ENCODE measurements around the gene PRC1. TPM values are rescaled to one million over a fixed set of nuclear protein-coding genes. Genes with fewer than 3 reads are reported as not detected.

The PRC1 gene
- total RNA-seq, 4 donors from 2014 or later, result 4.0 to 5.8 (median 4.6) TPM

- H3K9me3 ChIP-seq, result no peaks in the 10 kb centered on the region
- peak overlapping the region; percentile 62 to 75 (median 68) for H3K4me3 ChIP-seq
- H3K36me3 ChIP-seq, result peaks cover 14 to 45% (median 34%) of the 10 kb centered on the region in 4 donors
- WGBS, result 22% methylated on average over 3 of the region's 63 CpGs
- TF ChIP-seq CTCF (IDR thresholded peaks at IDR 0.05) (no peak), POLR2AphosphoS5 (IDR thresholded peaks at IDR 0.05) (no peak), POLR2A (IDR thresholded peaks at IDR 0.05; ENCODE audit: low read depth) (no peak), EP300 (IDR thresholded peaks at IDR 0.05) (no peak)
- intact Hi-C loops (cut with DNase I), result loop anchor here (2.0 to 10.0 kb wide), 4 partner anchors 35 to 312 kb away; partner anchors contain the start of genes PRC1 and VPS33B
- no peak for DNase-seq (ENCODE audit: extremely low spot score)
- no peaks in the 10 kb centered on the region for H3K27me3 ChIP-seq
- peaks cover 38 to 64% (median 57%) of the 10 kb centered on the region in 4 donors for H3K4me1 ChIP-seq
- peak overlapping the region; percentile 80 to 82 (median 81) for H3K27ac ChIP-seq (replicated peaks in 1 of 4)
Measured at GRCh38 chr15:90957031-90957790, 37.1 kb downstream of the PRC1 start.

- intact Hi-C loops (cut with DNase I), result loop anchor here (2.0 to 10.0 kb wide), 4 partner anchors 36 to 312 kb away; partner anchors contain the start of genes PRC1 and VPS33B
- peaks cover 38 to 64% (median 57%) of the 10 kb centered on the region in 4 donors for H3K4me1 ChIP-seq
Measured at GRCh38 chr15:90956274-90957030, 37.9 kb downstream of the PRC1 start.

GRCh38 chr15:90955624-90956273, 38.6 kb downstream of the PRC1 start:
- no peak for TF ChIP-seq POLR2A (IDR thresholded peaks at IDR 0.05; ENCODE audit: low read depth)
- TF ChIP-seq EP300 (IDR thresholded peaks at IDR 0.05), result no peak
- H3K4me1 ChIP-seq, result peaks cover 36 to 60% (median 56%) of the 10 kb centered on the region in 4 donors
- H3K9me3 ChIP-seq, result no peaks in the 10 kb centered on the region
- DNase-seq (ENCODE audit: extremely low spot score), result no peak
- no peaks in the 10 kb centered on the region for H3K27me3 ChIP-seq
- peak overlapping the region; percentile 61 to 80 (median 74) for H3K4me3 ChIP-seq
- peak overlapping the region in 3 of 4 donors; percentile 80 to 96 (median 91) for H3K27ac ChIP-seq (replicated peaks in 1 of 4)
- peaks cover 27 to 45% (median 36%) of the 10 kb centered on the region in 4 donors for H3K36me3 ChIP-seq
- intact Hi-C loops (cut with DNase I), result loop anchor here (2.0 to 10.0 kb wide), 4 partner anchors 37 to 313 kb away; partner anchors contain the start of genes PRC1 and VPS33B
- 82% methylated on average over 19 of the region's 20 CpGs for WGBS

More at GRCh38 chr15:90956274-90957030, 37.9 kb downstream of the PRC1 start:
- WGBS, result 8% methylated on average over 29 of the region's 56 CpGs
- H3K9me3 ChIP-seq, result no peaks in the 10 kb centered on the region
- TF ChIP-seq POLR2A (IDR thresholded peaks at IDR 0.05; ENCODE audit: low read depth) (no peak), CTCF (IDR thresholded peaks at IDR 0.05) (peak in 2 of 3 experiments; percentile 87 to 96), POLR2AphosphoS5 (IDR thresholded peaks at IDR 0.05) (peak; percentile 11 to 28), EP300 (IDR thresholded peaks at IDR 0.05) (no peak)
- peaks cover 21 to 45% (median 34%) of the 10 kb centered on the region in 4 donors for H3K36me3 ChIP-seq
- H3K4me3 ChIP-seq, result peak overlapping the region; percentile 62 to 75 (median 68)
- H3K27ac ChIP-seq (replicated peaks in 1 of 4), result peak overlapping the region; percentile 80 to 82 (median 81)
- no peaks in the 10 kb centered on the region for H3K27me3 ChIP-seq
- DNase-seq (ENCODE audit: extremely low spot score), result no peak

GRCh38 chr15:90954712-90955623, 39.4 kb downstream of the PRC1 start, which contains the start of gene RCCD1:
TSS of gene RCCD1 (plus strand) at chr15:90954884. CDS start at chr15:90956735, 1,851 bp downstream.
- H3K4me1 ChIP-seq, result peaks cover 29 to 52% (median 48%) of the 10 kb centered on the region in 4 donors
- no peaks in the 10 kb centered on the region for H3K9me3 ChIP-seq
- H3K36me3 ChIP-seq, result peaks cover 35 to 45% (median 41%) of the 10 kb centered on the region in 4 donors
- peak; percentile 99 for DNase-seq (ENCODE audit: extremely low spot score)
- H3K27ac ChIP-seq (replicated peaks in 1 of 4), result peak within 1 kb of the TSS; percentile 84 to 96 (median 92)
- H3K27me3 ChIP-seq, result no peaks in the 10 kb centered on the region
- 1% methylated on average over 36 of the region's 69 CpGs for WGBS
- peak within 1 kb of the TSS; percentile 61 to 80 (median 72) for H3K4me3 ChIP-seq
- TF ChIP-seq EP300 (IDR thresholded peaks at IDR 0.05), result peak; percentile 12
- peak; percentile 65 for TF ChIP-seq POLR2A (IDR thresholded peaks at IDR 0.05; ENCODE audit: low read depth)
- TF ChIP-seq POLR2AphosphoS5 (IDR thresholded peaks at IDR 0.05), result peak; percentile 87 to 93
- no peak for TF ChIP-seq CTCF (IDR thresholded peaks at IDR 0.05)
- intact Hi-C loops (cut with DNase I), result loop anchor here (5.0 to 10.0 kb wide), 3 partner anchors 37 to 97 kb away; partner anchors contain the start of genes PRC1 and VPS33B
